HFFc6 (cell line): ENCODE results near the gene ZNF14. TPM values are rescaled to one million over a fixed set of nuclear protein-coding genes. Genes with fewer than 3 reads are reported as not detected.
"Not testable (repeated sequence)": the region's sequence is repeated elsewhere in the genome, so short reads cannot be mapped to it uniquely, and the experiment has no call there.

ENCODE experiments used
- DNase-seq: peaks from one replicate; pipeline ENCODE4 v3.0.0-alpha.2; 2018
- H3K27ac Mint-ChIP-seq: 2 replicates; pipeline ENCODE4 v1.8.0; 2020; ENCODE audit warnings: mild to moderate bottlenecking, mixed read lengths
- H3K27me3 Mint-ChIP-seq: 2 replicates; pipeline ENCODE4 v1.8.0; 2021; ENCODE audit warnings: mild to moderate bottlenecking, moderate library complexity, mixed read lengths; ENCODE audit not compliant: insufficient read depth
- H3K36me3 Mint-ChIP-seq: 2 replicates; pipeline ENCODE4 v1.8.0; 2021; ENCODE audit warnings: low read depth, mixed read lengths
- H3K4me1 Mint-ChIP-seq: 2 replicates; pipeline ENCODE4 v1.8.0; 2020; ENCODE audit warnings: low read depth, mixed read lengths
- H3K4me3 Mint-ChIP-seq: 2 replicates; pipeline ENCODE4 v1.8.0; 2020; ENCODE audit warnings: mild to moderate bottlenecking, moderate library complexity, mixed read lengths
- H3K9me3 Mint-ChIP-seq: 2 replicates; pipeline ENCODE4 v1.8.0; 2020; ENCODE audit warnings: mild to moderate bottlenecking, mixed read lengths
- CTCF ChIP-seq: fragments of 200-600 bp; sonication (generic); IDR thresholded peaks from 2 replicates; pipeline ENCODE4 v1.5.0; 2021; ENCODE audit warnings: antibody characterized with exemption, mild to moderate bottlenecking
- total RNA-seq, 6 experiments: library from RNA; stranded (reverse); fragmentation: NEBNext Ultra II Directional; extraction: Animal tissue kit (Norgen Biotek cat#: 25700); gene quantifications; 2 replicates in 1 of 6; 3 replicates in 5 of 6; pipeline ENCODE4 v1.2.3, GENCODE V29; 2021

ZNF14 gene
- total RNA-seq, 6 experiments from 2014 or later, result 2.2 to 3.1 (median 2.8) TPM

- TF ChIP-seq CTCF, result no peak
- peaks cover 1% of the 10 kb centered on the region; the same call in 1 of the 2 replicates for H3K27me3 Mint-ChIP-seq
- H3K4me1 Mint-ChIP-seq, result peaks cover 19% of the 10 kb centered on the region
- H3K4me3 Mint-ChIP-seq, result peak overlapping the region; percentile 99
- peaks cover 27% of the 10 kb centered on the region for H3K9me3 Mint-ChIP-seq
- H3K27ac Mint-ChIP-seq, result peak overlapping the region; percentile 89
- DNase-seq, result no peak
- H3K36me3 Mint-ChIP-seq, result peaks cover 57% of the 10 kb centered on the region
These were observed 42.9 kb upstream of the ZNF14 start for GRCh38 chr19:19775891-19776205.

GRCh38 chr19:19774354-19775033, 41.6 kb upstream of the ZNF14 start:
- Mint-ChIP-seq H3K9me3 (peaks cover 19% of the 10 kb centered on the region), H3K36me3 (peaks cover 46% of the 10 kb centered on the region), H3K4me3 (no peak overlapping the region), H3K4me1 (peaks cover 19% of the 10 kb centered on the region), H3K27ac (no peak overlapping the region), H3K27me3 (peaks cover 1% of the 10 kb centered on the region; the same call in 1 of the 2 replicates)
- no peak for DNase-seq
- no peak for TF ChIP-seq CTCF

GRCh38 chr19:19771963-19772362, 39.1 kb upstream of the ZNF14 start:
- not testable (repeated sequence) for DNase-seq, H3K4me1 Mint-ChIP-seq, H3K27ac Mint-ChIP-seq, H3K27me3 Mint-ChIP-seq, H3K4me3 Mint-ChIP-seq
- H3K9me3 Mint-ChIP-seq, result peaks cover 12% of the 10 kb centered on the region
- H3K36me3 Mint-ChIP-seq, result peaks cover 31% of the 10 kb centered on the region

GRCh38 chr19:19769971-19770370, 37.1 kb upstream of the ZNF14 start:
- not testable (repeated sequence) for H3K4me3 Mint-ChIP-seq, H3K27me3 Mint-ChIP-seq, H3K4me1 Mint-ChIP-seq, H3K27ac Mint-ChIP-seq, DNase-seq
- Mint-ChIP-seq H3K36me3 (peaks cover 24% of the 10 kb centered on the region), H3K9me3 (peaks cover 16% of the 10 kb centered on the region)

GRCh38 chr19:19758164-19758563, 25.3 kb upstream of the ZNF14 start:
- DNase-seq, result no peak
- no peak overlapping the region for H3K4me3 Mint-ChIP-seq
- 0 out of 2 replicates have a peak, but pooled peaks cover 9% of the 10 kb centered on the region for H3K36me3 Mint-ChIP-seq
- H3K27me3 Mint-ChIP-seq, result 0 out of 2 replicates have a peak, but pooled peaks cover 1% of the 10 kb centered on the region
- H3K9me3 Mint-ChIP-seq, result peaks cover 32% of the 10 kb centered on the region
- H3K4me1 Mint-ChIP-seq, result no peaks in the 10 kb centered on the region
- TF ChIP-seq CTCF, result no peak
- no peak overlapping the region for H3K27ac Mint-ChIP-seq

GRCh38 chr19:19752760-19753403, 20.0 kb upstream of the ZNF14 start:
- Mint-ChIP-seq H3K36me3 (0 out of 2 replicates have a peak, but pooled peaks cover 10% of the 10 kb centered on the region), H3K27ac (no peak overlapping the region), H3K4me3 (no peak overlapping the region), H3K4me1 (no peaks in the 10 kb centered on the region), H3K27me3 (0 out of 2 replicates have a peak, but pooled peaks cover 1% of the 10 kb centered on the region), H3K9me3 (peaks cover 57% of the 10 kb centered on the region)
- DNase-seq, result no peak
- TF ChIP-seq CTCF, result no peak
